COLO829 (cell line): ENCODE data around the gene QKI.

ENCODE experiments used
- DNase-seq: peaks from one replicate; pipeline ENCODE4 v3.0.0; 2012; ENCODE audit warnings: low spot score

QKI gene

GRCh38 chr6:163392533-163392932 lies 22.0 kb upstream of the QKI start:
- DNase-seq = no peak

- DNase-seq = no peak
Observed at GRCh38 chr6:163393923-163394322, 20.6 kb upstream of the QKI start.

GRCh38 chr6:163394659-163395058 lies 19.9 kb upstream of the QKI start:
- no peak for DNase-seq

GRCh38 chr6:163395122-163395830 lies 19.2 kb upstream of the QKI start:
- DNase-seq = no peak

GRCh38 chr6:163395831-163396185 lies 18.7 kb upstream of the QKI start:
- no peak for DNase-seq

- DNase-seq = no peak
Observed at GRCh38 chr6:163397326-163397725, 17.2 kb upstream of the QKI start.

- DNase-seq = peak; percentile 80
Observed at GRCh38 chr6:163398115-163398514, 16.4 kb upstream of the QKI start.

GRCh38 chr6:163398815-163399214 lies 15.7 kb upstream of the QKI start:
- no peak for DNase-seq

- no peak for DNase-seq
Observed at GRCh38 chr6:163400509-163400908, 14.0 kb upstream of the QKI start.

- no peak for DNase-seq
Observed at GRCh38 chr6:163401039-163401885, 13.3 kb upstream of the QKI start.

GRCh38 chr6:163402616-163403015 lies 11.9 kb upstream of the QKI start:
- DNase-seq = no peak

- no peak for DNase-seq
Observed at GRCh38 chr6:163404825-163405265, 9.7 kb upstream of the QKI start.

GRCh38 chr6:163405412-163406309 lies 8.9 kb upstream of the QKI start:
- no peak for DNase-seq

GRCh38 chr6:163406366-163406765 lies 8.2 kb upstream of the QKI start:
- DNase-seq = no peak

GRCh38 chr6:163406830-163407229 lies 7.7 kb upstream of the QKI start:
- DNase-seq = no peak

GRCh38 chr6:163408352-163408991 lies 6.0 kb upstream of the QKI start:
- no peak for DNase-seq

GRCh38 chr6:163409712-163410111 lies 4.8 kb upstream of the QKI start:
- DNase-seq = no peak

GRCh38 chr6:163412341-163412740 lies 2.2 kb upstream of the QKI start:
- no peak for DNase-seq

- DNase-seq = no peak
Observed at GRCh38 chr6:163412801-163413344, 1.6 kb upstream of the QKI start.

GRCh38 chr6:163413345-163414116 lies 987 bp upstream of the QKI start:
- DNase-seq = peak; percentile 86
